Stimulated activated CD8-positive, alpha-beta memory T cell treated with anti-CD3 and anti-CD28 coated beads, Interleukin-15, amount 100 ng/mL, for 48 hours (primary cell): ENCODE results near the gene IGFBP6.
A peak's percentile ranks its signal among the peaks of the same experiment; 100 is the strongest.
"Not testable (repeated sequence)": the region's sequence is repeated elsewhere in the genome, so short reads cannot be mapped to it uniquely, and the experiment has no call there.

Experiments used
- DNase-seq, 2 donors: peaks; one replicate each; pipeline ENCODE4 v3.0.0-alpha.2; 2020; ENCODE audit warnings: low read depth in 2 of 2

IGFBP6 gene

GRCh38 chr12:53070877-53071492, 26.5 kb upstream of the IGFBP6 start:
- no peak for DNase-seq

GRCh38 chr12:53071591-53072551, 25.6 kb upstream of the IGFBP6 start:
- DNase-seq = no peak

- DNase-seq = no peak
Observed at GRCh38 chr12:53073881-53074280, 23.6 kb upstream of the IGFBP6 start.

GRCh38 chr12:53074283-53074998, 23.0 kb upstream of the IGFBP6 start:
- DNase-seq = no peak

GRCh38 chr12:53074999-53075370, 22.5 kb upstream of the IGFBP6 start:
- no peak for DNase-seq

- DNase-seq = no peak
Observed at GRCh38 chr12:53076461-53076860, 21.0 kb upstream of the IGFBP6 start.

GRCh38 chr12:53077030-53077429, 20.4 kb upstream of the IGFBP6 start:
- DNase-seq = no peak

DNA sequence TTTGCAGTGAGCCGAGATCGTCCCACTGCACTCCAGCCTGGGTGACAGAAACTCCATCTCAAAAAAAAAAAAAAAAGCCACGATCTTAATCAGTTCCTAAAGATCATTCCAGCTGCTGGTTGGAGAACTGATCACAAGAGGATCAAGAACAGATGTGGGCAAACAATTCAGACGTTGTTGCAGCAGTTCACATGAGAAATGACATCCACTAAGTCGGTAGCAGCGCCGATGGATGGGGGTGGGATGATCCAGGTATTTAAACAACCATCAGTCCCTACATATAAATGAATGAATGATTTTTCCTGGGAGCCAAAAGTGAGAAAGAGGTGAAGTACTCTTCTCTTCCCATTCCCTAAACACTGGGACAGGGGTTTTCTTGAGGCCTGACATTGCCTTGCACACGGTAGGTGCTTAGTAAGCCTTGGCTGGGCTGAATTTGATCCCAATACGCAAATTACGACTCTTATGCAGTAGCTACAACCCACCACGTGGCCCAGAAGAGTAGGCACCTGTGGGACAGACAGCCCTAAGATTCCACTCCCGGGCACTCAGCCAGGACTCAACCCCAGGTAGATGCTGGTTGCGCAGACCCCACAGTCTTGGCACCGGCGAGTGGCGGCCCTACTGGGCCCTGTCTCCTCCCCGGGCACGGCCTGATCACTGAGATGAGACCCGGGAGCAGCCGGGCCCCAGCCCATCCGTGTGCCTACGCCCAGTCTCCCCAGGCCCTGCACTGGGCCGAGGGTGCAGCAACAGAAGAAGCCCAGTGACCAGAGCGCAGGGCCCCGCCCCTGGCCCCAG, 18.8 kb upstream of the IGFBP6 start:
- peak in 1 of 2 donors; percentile 18 for DNase-seq

- peak; percentile 94 for DNase-seq
Observed at GRCh38 chr12:53079226-53080117, 18.0 kb upstream of the IGFBP6 start, which contains the start of gene SPRYD3. Gene SPRYD3 (minus strand): TSS chr12:53079390. CDS start chr12:53079333, 57 bp downstream.

- no peak for DNase-seq
Observed at GRCh38 chr12:53082637-53083175, 14.8 kb upstream of the IGFBP6 start.

DNA sequence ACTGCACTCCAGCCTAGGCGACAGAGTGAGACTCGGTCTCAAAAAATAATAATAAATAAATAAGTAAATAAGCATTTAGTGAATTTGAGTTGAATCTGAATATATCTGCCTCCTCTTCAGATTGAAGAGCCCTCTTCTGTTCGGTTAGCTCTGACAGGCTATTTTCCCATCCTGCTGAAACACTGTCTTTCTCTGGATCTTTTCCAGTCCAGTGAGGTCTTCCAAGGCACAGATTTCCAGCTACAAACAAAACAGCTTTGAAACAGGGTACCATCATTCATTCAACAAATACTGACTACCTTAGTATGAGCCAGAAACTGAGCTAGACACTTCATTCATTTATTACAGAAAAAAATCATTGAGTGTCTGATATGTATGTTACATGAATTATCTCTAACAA, 11.1 kb upstream of the IGFBP6 start:
- DNase-seq = no peak

GRCh38 chr12:53090105-53090504, 7.4 kb upstream of the IGFBP6 start:
- no peak for DNase-seq

GRCh38 chr12:53090554-53090953, 6.9 kb upstream of the IGFBP6 start:
- no peak for DNase-seq

DNA sequence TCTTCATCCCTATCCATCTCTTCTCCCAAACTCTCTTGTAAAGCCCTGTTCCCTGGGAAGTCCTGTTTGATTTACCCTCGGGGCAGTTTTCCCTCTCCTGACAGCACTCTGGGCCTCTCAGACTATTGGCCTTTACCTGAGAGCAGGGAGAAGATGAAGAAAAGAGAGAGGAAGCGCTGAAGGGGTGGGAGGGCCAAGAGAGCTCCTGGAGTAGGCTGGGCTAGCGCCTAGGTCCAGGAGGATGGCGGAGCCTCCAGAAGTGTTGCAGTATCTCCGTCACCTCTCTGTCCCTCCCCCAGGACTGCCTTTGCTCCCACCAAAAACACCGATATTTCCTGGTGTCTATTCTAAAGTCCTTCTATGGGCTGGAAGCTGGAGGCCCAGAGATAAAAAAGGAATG, 5.7 kb upstream of the IGFBP6 start:
- no peak for DNase-seq

DNA sequence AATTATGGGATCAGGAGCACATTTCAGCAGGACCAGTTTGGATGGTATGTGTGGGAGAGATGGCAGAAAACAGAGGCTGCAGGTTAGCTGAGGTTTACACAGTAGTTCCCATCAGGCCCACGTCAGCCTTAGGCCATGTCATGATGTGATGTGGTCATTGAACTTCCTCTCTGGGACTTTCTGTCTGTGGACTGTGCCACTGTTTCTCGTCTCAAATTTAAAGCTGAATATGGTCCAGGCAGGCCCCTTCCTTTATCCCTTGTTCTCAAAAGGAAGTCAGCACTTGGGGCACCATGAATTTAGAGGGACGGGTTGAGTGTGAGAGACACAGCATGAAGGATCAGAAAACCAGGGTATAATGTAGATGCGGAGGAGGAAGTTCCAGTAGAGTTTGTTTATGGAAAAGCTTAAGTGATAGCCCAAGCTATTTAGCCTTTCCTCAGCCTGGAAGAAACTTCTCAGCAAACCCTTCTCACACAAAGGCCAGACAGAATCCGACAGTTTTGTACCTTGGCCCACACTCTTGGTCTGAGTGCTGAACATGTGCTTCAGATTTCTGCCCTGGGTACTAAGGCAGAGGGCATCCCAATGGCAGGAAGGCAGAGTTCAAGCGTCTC, 3.6 kb upstream of the IGFBP6 start:
- DNase-seq = no peak

- DNase-seq = no peak
Observed at GRCh38 chr12:53094394-53094787, 3.1 kb upstream of the IGFBP6 start.

DNA sequence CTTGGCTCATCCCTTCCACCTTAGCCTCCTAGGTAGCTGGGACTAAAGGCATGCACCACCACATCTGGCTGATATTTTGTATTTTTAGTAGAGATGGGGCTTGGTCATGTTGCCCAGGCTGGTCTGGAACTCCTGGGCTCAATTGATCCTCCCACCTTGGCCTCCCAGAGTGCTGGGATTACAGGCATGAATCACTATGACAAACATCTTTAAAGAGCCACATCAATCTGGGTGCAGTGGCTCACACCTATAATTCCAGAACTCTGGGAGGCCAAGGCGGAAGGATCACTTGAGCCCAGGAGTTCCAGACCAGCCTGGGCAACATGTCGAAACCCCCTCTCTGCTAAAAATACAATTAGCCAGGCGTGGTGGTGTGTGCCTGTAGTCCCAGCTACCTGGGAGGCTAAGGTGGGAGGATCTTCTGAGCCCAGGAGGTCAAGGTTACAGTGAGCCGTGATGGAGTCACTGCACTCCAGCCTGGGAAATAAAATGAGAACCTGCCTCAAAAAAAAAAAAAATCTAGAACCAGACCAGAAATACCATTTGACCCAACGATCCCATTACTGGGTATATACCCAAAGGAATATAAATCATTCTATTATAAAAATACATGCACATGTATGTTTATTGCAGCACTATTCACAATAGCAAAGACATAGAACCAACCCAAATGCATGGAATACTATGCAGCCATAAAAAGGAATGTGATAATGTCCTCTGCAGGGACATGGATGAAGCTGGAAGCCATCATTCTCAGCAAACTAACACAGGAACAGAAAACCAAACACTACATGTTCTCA, 2.5 kb upstream of the IGFBP6 start:
- not testable (repeated sequence) for DNase-seq

- not testable (repeated sequence) for DNase-seq
Observed at GRCh38 chr12:53095596-53095895, 1.9 kb upstream of the IGFBP6 start.

- no peak for DNase-seq
Observed at GRCh38 chr12:53096089-53096741, 1.3 kb upstream of the IGFBP6 start.
